Transverse colon (tissue), 4 donors: ENCODE data around the gene APCDD1L. TPM values are rescaled to one million over a fixed set of nuclear protein-coding genes. Genes with fewer than 3 reads are reported as not detected.
"Not testable (repeated sequence)": the region's sequence is repeated elsewhere in the genome, so short reads cannot be mapped to it uniquely, and the experiment has no call there.

ENCODE experiments used
- DNase-seq: peaks from one replicate; pipeline ENCODE4 v3.0.0-alpha.2; 2019
- H3K27ac ChIP-seq, 4 donors: fragments of 200-600 bp; sonication (generic); 2 replicates each; pipeline ENCODE4 v1.5.1; 2016 to 2018; ENCODE audit warnings: inconsistent platforms in 4 of 4
- H3K27me3 ChIP-seq: fragments of 200-600 bp; sonication (generic); 2 replicates; pipeline ENCODE4 v1.5.1; 2017; ENCODE audit warnings: inconsistent platforms
- H3K36me3 ChIP-seq, 4 donors: fragments of 200-600 bp; sonication (generic); 2 replicates each; pipeline ENCODE4 v1.5.1; 2017 to 2019; ENCODE audit warnings: inconsistent platforms in 4 of 4
- H3K4me1 ChIP-seq, 4 donors: fragments of 200-600 bp; sonication (generic); 2 replicates each; pipeline ENCODE4 v1.5.1; 2017 to 2020; ENCODE audit warnings: inconsistent platforms in 4 of 4
- H3K4me3 ChIP-seq, 4 donors: fragments of 200-600 bp; sonication (generic); 1 replicate in 1 of 4; 2 replicates in 3 of 4; pipeline versions ENCODE4 v1.5.1 to v1.6.1; 2017 to 2019; ENCODE audit warnings: inconsistent platforms in 4 of 4
- H3K9me3 ChIP-seq, 2 donors: fragments of 200-600 bp; sonication (generic); 2 replicates each; pipeline ENCODE4 v1.5.1; 2017 to 2019; ENCODE audit warnings: inconsistent platforms in 2 of 2
- EP300 ChIP-seq: sonication (generic); formaldehyde crosslinking; IDR thresholded peaks from one replicate; pipeline ENCODE4 v1.6.1; 2017; ENCODE audit warnings: antibody characterized with exemption, low read depth
- POLR2A ChIP-seq: fragments of 450-650 bp; IDR thresholded peaks from one replicate; pipeline ENCODE4 v1.6.1; 2016; ENCODE audit warnings: antibody characterized with exemption, mild to moderate bottlenecking, moderate library complexity
- POLR2AphosphoS5 ChIP-seq, 3 donors: sonication (generic); formaldehyde crosslinking; IDR thresholded peaks; one replicate each; pipeline ENCODE4 v1.6.1; 2016; ENCODE audit warnings: antibody characterized with exemption in 3 of 3
- WGBS, 2 donors: methylation state at CpG; one replicate each; pipeline ENCODE4 v1.1.5; 2018; ENCODE audit warnings: low coverage in 1 of 2; 5-methylcytosine and 5-hydroxymethylcytosine counted together
- in situ Hi-C, 4 donors: fragments of 200-750 bp; cut with MboI; loops; one replicate each; pipeline versions ENCODE4 v1.15.0 to v1.15.1; 2017; ENCODE audit warnings: low sequenced_read_pairs in 3 of 4, low pct_ligation_motif_present in 1 of 4, low pct_unique_long_range_greater_than_20kb in 1 of 4
- intact Hi-C: fragments of 100-400 bp; cut with DNase I; formaldehyde crosslinking; loops from one replicate; pipeline ENCODE4 v1.15.1; 2023; ENCODE audit warnings: low total_unique reads
- total RNA-seq, 4 donors: library from RNA; depleted of rRNA; stranded (reverse); fragments of >200 nt; gene quantifications; one replicate each; pipeline ENCODE4 v1.1.0, GENCODE V29; 2016
- TF ChIP-seq, protein P1 (sequence below), 5 experiments: fragments of 200-600 bp in 3 of 5; fragments of 450-650 bp in 2 of 5; sonication (generic) in 3 of 5; IDR thresholded peaks; 1 replicate in 2 of 5; 2 replicates in 3 of 5; pipeline ENCODE4 v1.5.1; 2016 to 2017; ENCODE audit warnings: antibody characterized with exemption in 5 of 5, inconsistent platforms in 3 of 5, mild to moderate bottlenecking in 2 of 5, moderate library complexity in 1 of 5

APCDD1L gene
- total RNA-seq, 4 donors from 2014 or later = 0.16 TPM; not detected in 3

DNA sequence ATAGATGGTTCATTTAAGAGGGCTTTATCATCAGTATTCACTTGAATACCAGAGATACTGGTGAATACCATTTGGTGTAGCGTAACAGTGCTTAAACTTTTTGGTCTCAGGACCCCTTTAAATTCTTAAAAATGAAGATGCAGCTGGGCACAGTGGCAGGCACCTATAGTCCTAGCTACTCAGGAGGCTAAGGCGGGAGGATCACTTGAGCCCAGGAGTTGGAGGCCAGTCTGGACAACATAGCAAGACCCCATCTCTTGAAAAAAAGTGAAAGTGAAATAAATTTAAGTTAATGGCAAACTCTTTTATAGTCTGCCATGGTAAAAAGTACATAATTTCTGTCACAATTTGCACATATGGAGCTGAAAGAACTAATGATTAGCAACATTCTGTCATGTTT is 86.8 kb downstream of the APCDD1L start:
- 97 to 100% methylated on average over 2 of the region's 2 CpGs for WGBS, 2 donors
- no peak for TF ChIP-seq POLR2A
- no peak for TF ChIP-seq POLR2AphosphoS5 (IDR thresholded peaks at IDR 0.05)
- TF ChIP-seq, protein P1, sequence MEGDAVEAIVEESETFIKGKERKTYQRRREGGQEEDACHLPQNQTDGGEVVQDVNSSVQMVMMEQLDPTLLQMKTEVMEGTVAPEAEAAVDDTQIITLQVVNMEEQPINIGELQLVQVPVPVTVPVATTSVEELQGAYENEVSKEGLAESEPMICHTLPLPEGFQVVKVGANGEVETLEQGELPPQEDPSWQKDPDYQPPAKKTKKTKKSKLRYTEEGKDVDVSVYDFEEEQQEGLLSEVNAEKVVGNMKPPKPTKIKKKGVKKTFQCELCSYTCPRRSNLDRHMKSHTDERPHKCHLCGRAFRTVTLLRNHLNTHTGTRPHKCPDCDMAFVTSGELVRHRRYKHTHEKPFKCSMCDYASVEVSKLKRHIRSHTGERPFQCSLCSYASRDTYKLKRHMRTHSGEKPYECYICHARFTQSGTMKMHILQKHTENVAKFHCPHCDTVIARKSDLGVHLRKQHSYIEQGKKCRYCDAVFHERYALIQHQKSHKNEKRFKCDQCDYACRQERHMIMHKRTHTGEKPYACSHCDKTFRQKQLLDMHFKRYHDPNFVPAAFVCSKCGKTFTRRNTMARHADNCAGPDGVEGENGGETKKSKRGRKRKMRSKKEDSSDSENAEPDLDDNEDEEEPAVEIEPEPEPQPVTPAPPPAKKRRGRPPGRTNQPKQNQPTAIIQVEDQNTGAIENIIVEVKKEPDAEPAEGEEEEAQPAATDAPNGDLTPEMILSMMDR (IDR thresholded peaks at IDR 0.05) = no peak
- TF ChIP-seq EP300 = no peak
- Histone ChIP-seq H3K9me3 (no peaks in the 10 kb centered on the region), H3K36me3 (no peaks in the 10 kb centered on the region), H3K4me3 (no peak overlapping the region), H3K27me3 (no peaks in the 10 kb centered on the region), H3K4me1 (peaks cover 16 to 29% (median 23%) of the 10 kb centered on the region in 4 donors), H3K27ac (no peak overlapping the region)
- DNase-seq = no peak
- intact Hi-C loops = no loop called here
- in situ Hi-C loops = no loop called here

DNA sequence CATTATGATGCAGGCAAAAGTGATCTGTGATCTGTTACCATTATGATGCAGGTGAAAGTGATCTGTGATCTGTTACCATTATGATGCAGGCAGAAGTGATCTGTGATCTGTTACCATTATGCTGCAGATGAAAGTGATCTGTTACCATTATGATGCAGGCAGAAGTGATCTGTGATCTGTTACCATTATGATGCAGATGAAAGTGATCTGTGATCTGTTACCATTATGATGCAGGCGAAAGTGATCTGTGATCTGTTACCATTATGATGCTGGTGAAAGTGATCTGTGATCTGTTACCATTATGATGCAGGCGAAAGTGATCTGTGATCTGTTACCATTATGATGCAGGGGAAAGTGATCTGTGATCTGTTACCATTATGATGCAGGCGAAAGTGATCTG is 87.6 kb downstream of the APCDD1L start:
- in situ Hi-C loops = not testable (repeated sequence)
- WGBS, 2 donors = 50 to 86% methylated on average over 1 to 3 of the region's 3 CpGs

DNA sequence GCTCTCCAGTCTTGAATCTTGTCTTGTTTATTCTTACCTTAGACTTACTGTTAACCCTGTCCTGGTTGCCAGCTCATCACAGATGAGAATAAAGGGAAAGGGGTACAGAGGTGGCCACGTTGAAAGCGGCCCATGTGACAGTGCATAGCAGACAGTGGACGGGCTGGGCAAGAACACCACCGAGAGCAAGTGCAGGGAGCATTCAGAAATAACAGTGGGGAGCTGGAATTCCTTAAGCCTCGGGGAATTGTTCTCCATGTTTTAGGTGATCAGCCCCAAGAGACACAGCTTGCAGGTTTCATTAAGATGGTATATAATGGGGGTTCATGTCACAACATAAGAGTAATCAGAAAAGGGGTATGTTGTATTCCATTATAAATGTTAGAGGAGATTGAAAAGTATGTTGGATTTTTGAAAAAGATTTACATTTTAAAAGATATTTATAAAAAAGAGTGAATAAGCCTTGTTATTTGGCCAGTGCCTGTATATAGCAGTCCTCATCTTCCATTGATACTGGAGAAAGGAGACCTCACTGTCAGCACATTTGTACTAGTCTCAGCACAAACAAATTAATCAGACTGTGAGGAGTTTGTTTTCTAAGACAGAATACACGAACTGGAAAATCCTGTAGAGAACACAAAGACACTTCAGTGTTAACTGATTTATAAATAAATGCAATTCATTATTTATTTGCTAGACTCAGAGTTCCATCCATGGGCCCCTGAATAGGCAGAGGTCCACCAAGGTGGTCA is 90.8 kb downstream of the APCDD1L start:
- in situ Hi-C loops = loop anchor here in 1 of 4 donors (25.0 kb wide), 1 partner anchor 112 kb away; the partner anchor contains the start of gene RAB22A
- WGBS, 2 donors = 83 to 90% methylated on average over 4 to 6 of the region's 6 CpGs
- peaks cover 0 to 3% (median 0%) of the 10 kb centered on the region in 4 donors for H3K4me1 ChIP-seq
- H3K4me3 ChIP-seq = no peak overlapping the region
- no peak for DNase-seq
- no peaks in the 10 kb centered on the region for H3K36me3 ChIP-seq
- H3K27me3 ChIP-seq = no peaks in the 10 kb centered on the region
- no peak for TF ChIP-seq POLR2AphosphoS5 (IDR thresholded peaks at IDR 0.05)
- TF ChIP-seq POLR2A = no peak
- TF ChIP-seq, protein P1 (IDR thresholded peaks at IDR 0.05) = no peak
- no peak for TF ChIP-seq EP300
- intact Hi-C loops = no loop called here
- H3K9me3 ChIP-seq = no peaks in the 10 kb centered on the region
- no peak overlapping the region for H3K27ac ChIP-seq

More for the DNA sequence above, 87.6 kb downstream of the APCDD1L start:
- peaks cover 9 to 22% (median 16%) of the 10 kb centered on the region in 4 donors for H3K4me1 ChIP-seq
- H3K27ac ChIP-seq, intact Hi-C loops, H3K27me3 ChIP-seq, H3K9me3 ChIP-seq, H3K4me3 ChIP-seq, DNase-seq, H3K36me3 ChIP-seq: not testable (repeated sequence)

DNA sequence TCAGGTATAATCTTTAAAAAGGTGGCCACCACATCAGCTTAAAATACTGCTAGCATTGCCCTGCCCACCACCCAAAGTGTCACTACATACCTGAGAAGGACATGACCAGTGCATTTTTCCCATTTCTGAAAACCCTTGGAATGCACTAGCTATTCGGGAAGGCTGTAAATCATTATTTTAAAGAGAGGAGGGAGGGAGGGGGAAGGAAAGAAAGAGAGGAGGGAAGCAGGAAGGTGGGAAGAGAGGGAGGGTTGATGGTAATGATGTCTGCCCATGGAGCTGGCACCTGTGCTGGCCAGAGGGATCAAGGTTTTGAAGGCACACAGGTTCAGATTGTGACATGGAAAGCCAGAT is 93.7 kb downstream of the APCDD1L start:
- in situ Hi-C loops = loop anchor here in 1 of 4 donors (25.0 kb wide), 1 partner anchor 109 kb away; the partner anchor contains the start of gene RAB22A
- Histone ChIP-seq H3K27me3 (no peaks in the 10 kb centered on the region), H3K4me1 (peaks cover 0 to 13% (median 4%) of the 10 kb centered on the region in 4 donors), H3K9me3 (no peaks in the 10 kb centered on the region), H3K4me3 (no peak overlapping the region), H3K36me3 (no peaks in the 10 kb centered on the region), H3K27ac (no peak overlapping the region)
- no peak for DNase-seq
- WGBS, 2 donors = 38 to 83% methylated on average over 1 of the region's 1 CpG
- TF ChIP-seq POLR2AphosphoS5 (IDR thresholded peaks at IDR 0.05) = no peak
- no peak for TF ChIP-seq POLR2A
- TF ChIP-seq EP300 = no peak
- TF ChIP-seq, protein P1 (IDR thresholded peaks at IDR 0.05) = no peak
- intact Hi-C loops = no loop called here
